Measurements from ENCODE around the gene FLVCR2.

Gene FLVCR2

GRCh38 chr14:75559045-75559444 is 19.4 kb upstream of the FLVCR2 start:
- DNase-seq, result no peak

- no peak for DNase-seq
Measured at GRCh38 chr14:75559451-75560222, 18.8 kb upstream of the FLVCR2 start.

- DNase-seq, result peak; percentile 45
Measured at GRCh38 chr14:75561013-75561432, 17.4 kb upstream of the FLVCR2 start.

GRCh38 chr14:75562089-75562488 is 16.3 kb upstream of the FLVCR2 start:
- no peak for DNase-seq

GRCh38 chr14:75562489-75562888 is 15.9 kb upstream of the FLVCR2 start:
- DNase-seq, result no peak

GRCh38 chr14:75563931-75564330 is 14.5 kb upstream of the FLVCR2 start:
- DNase-seq, result no peak

GRCh38 chr14:75565056-75565455 is 13.4 kb upstream of the FLVCR2 start:
- no peak for DNase-seq

GRCh38 chr14:75566321-75566720 is 12.1 kb upstream of the FLVCR2 start:
- DNase-seq, result no peak

- DNase-seq, result no peak
Measured at GRCh38 chr14:75566752-75567151, 11.7 kb upstream of the FLVCR2 start.

- no peak for DNase-seq
Measured at GRCh38 chr14:75568140-75568539, 10.3 kb upstream of the FLVCR2 start.

- DNase-seq, result no peak
Measured at GRCh38 chr14:75568791-75569190, 9.6 kb upstream of the FLVCR2 start.

GRCh38 chr14:75570797-75571196 is 7.6 kb upstream of the FLVCR2 start:
- DNase-seq, result no peak

- no peak for DNase-seq
Measured at GRCh38 chr14:75572104-75572503, 6.3 kb upstream of the FLVCR2 start.

- DNase-seq, result no peak
Measured at GRCh38 chr14:75577090-75577489, 1.3 kb upstream of the FLVCR2 start.

- DNase-seq, result peak; percentile 83
Measured at GRCh38 chr14:75577729-75578101, 705 bp upstream of the FLVCR2 start.

- DNase-seq, result no peak
Measured at GRCh38 chr14:75578786-75579337, 442 bp downstream of the FLVCR2 start.

- DNase-seq, result no peak
Measured at GRCh38 chr14:75579338-75579864, 981 bp downstream of the FLVCR2 start.

GRCh38 chr14:75579882-75580281 is 1.5 kb downstream of the FLVCR2 start:
- DNase-seq, result no peak

- DNase-seq, result no peak
Measured at GRCh38 chr14:75587388-75587787, 9.0 kb downstream of the FLVCR2 start.

GRCh38 chr14:75589931-75590330 is 11.5 kb downstream of the FLVCR2 start:
- DNase-seq, result no peak

GRCh38 chr14:75591331-75591946 is 13.0 kb downstream of the FLVCR2 start:
- no peak for DNase-seq

GRCh38 chr14:75591987-75592575 is 13.7 kb downstream of the FLVCR2 start:
- no peak for DNase-seq

GRCh38 chr14:75595226-75595625 is 16.8 kb downstream of the FLVCR2 start:
- DNase-seq, result no peak

GRCh38 chr14:75597149-75597548 is 18.7 kb downstream of the FLVCR2 start:
- no peak for DNase-seq

Measured in midbrain (tissue), 1 donor.